ENCODE results near the gene SYTL4. TPM values are rescaled to one million over a fixed set of nuclear protein-coding genes. Genes with fewer than 3 reads are reported as not detected.

Gene SYTL4
- total RNA-seq, 1 experiment from 2014 or later = 0.13 TPM

- Histone ChIP-seq H4K5ac (ENCODE audit: insufficient read length, low read depth, low read length) (no peak overlapping the region), H2AK5ac (ENCODE audit: insufficient read length, low read length) (no peak overlapping the region), H2BK5ac (ENCODE audit: insufficient read length, low read length) (no peak overlapping the region), H4K8ac (replicated peaks; ENCODE audit: insufficient read length, low read depth, low read length) (no peak overlapping the region), H3K79me2 (ENCODE audit: insufficient read depth, low read length) (no peaks in the 10 kb centered on the region), H3K14ac (ENCODE audit: insufficient read depth, low read length) (no peak overlapping the region), H3K4me1 (ENCODE audit: insufficient read depth, low read length) (peaks cover 3% of the 10 kb centered on the region; the same call in 1 of the 2 replicates), H3K18ac (ENCODE audit: insufficient read length, low read depth, low read length) (no peak overlapping the region), H3K27me3 (ENCODE audit: insufficient read depth, low read length) (no peaks in the 10 kb centered on the region), H3K56ac (ENCODE audit: insufficient read length, low read depth, low read length) (no peak overlapping the region), H2BK15ac (ENCODE audit: low read depth, low read length) (no peak overlapping the region), H3T11ph (ENCODE audit: low read length) (no peak overlapping the region), H3K23me2 (ENCODE audit: insufficient read length, low read depth, low read length, poor library complexity, severe bottlenecking) (no peaks in the 10 kb centered on the region), H3K27ac (ENCODE audit: insufficient read length, low read depth, low read length) (no peak overlapping the region), H2BK20ac (ENCODE audit: low read depth, low read length, poor library complexity, severe bottlenecking) (no peak overlapping the region), H3K9me3 (ENCODE audit: control insufficient read depth, low read depth, low read length) (no peaks in the 10 kb centered on the region), H3K9ac (ENCODE audit: extremely low read depth, insufficient read length, low read length) (no peak overlapping the region), H4K91ac (ENCODE audit: insufficient read length, low read depth, low read length) (no peak overlapping the region), H2BK12ac (ENCODE audit: insufficient read length, low read depth, low read length) (no peak overlapping the region), H3K79me1 (ENCODE audit: insufficient read depth, low read depth, low read length, poor library complexity, severe bottlenecking) (no peaks in the 10 kb centered on the region), H3K4ac (ENCODE audit: low read depth, low read length) (no peak overlapping the region), H3K23ac (ENCODE audit: insufficient read length, low read depth, low read length) (no peak overlapping the region), H4K20me1 (ENCODE audit: control insufficient read depth, insufficient read depth, insufficient read length) (no peaks in the 10 kb centered on the region), H3K4me2 (ENCODE audit: insufficient read depth, insufficient read length, low read length) (no peak overlapping the region), H2AFZ (ENCODE audit: low read length) (no peak overlapping the region), H2BK120ac (ENCODE audit: low read depth, low read length, poor library complexity, severe bottlenecking) (no peak overlapping the region)
- Mint-ChIP-seq H3K4me3 (no peak overlapping the region), H3K27ac (no peak overlapping the region), H3K36me3 (ENCODE audit: insufficient read depth in 1 of 3, low read depth in 3 of 3) (no peaks in the 10 kb centered on the region; a peak in 2 of 7 replicates), H3K9me3 (peaks cover 2 to 70% of the 10 kb centered on the region in 2 experiments), H3K27me3 (ENCODE audit: low read depth) (peaks cover 4% of the 10 kb centered on the region), H3K4me1 (peaks cover 20 to 23% of the 10 kb centered on the region in 2 experiments)
- no CpG with 5 or more reads among the region's 1 CpG for WGBS (ENCODE audit: extremely low coverage, insufficient read length, low lambda C conversion rate)
- DNase-seq = no peak
- no peak for TF ChIP-seq CTCF (conservative IDR thresholded peaks at IDR 0.05)
Measured at GRCh38 chrX:100650841-100651240, 81.1 kb downstream of the SYTL4 start.

Data from H9 (cell line).